Glutamatergic neuron (in vitro differentiated cells): ENCODE measurements around the gene RPL36AL. TPM values are rescaled to one million over a fixed set of nuclear protein-coding genes. Genes with fewer than 3 reads are reported as not detected.

Experiments used
- DNase-seq: peaks from one replicate; pipeline ENCODE4 v3.0.0; 2022
- H3K27ac Mint-ChIP-seq: one replicate; pipeline ENCODE4 v1.8.0; 2020; ENCODE audit warnings: mild to moderate bottlenecking, mixed read lengths, inconsistent platforms; ENCODE audit not compliant: unreplicated experiment
- H3K27me3 Mint-ChIP-seq: one replicate; pipeline ENCODE4 v1.8.0; 2020; ENCODE audit warnings: mild to moderate bottlenecking, moderate library complexity, mixed read lengths, inconsistent platforms; ENCODE audit not compliant: unreplicated experiment
- H3K36me3 Mint-ChIP-seq: one replicate; pipeline ENCODE4 v1.8.0; 2020; ENCODE audit warnings: mild to moderate bottlenecking, mixed read lengths, inconsistent platforms; ENCODE audit not compliant: unreplicated experiment
- H3K4me1 Mint-ChIP-seq: one replicate; pipeline ENCODE4 v1.8.0; 2020; ENCODE audit warnings: mild to moderate bottlenecking, low read depth, mixed read lengths, inconsistent platforms; ENCODE audit not compliant: unreplicated experiment
- H3K4me3 Mint-ChIP-seq: one replicate; pipeline ENCODE4 v1.8.0; 2020; ENCODE audit warnings: mild to moderate bottlenecking, mixed read lengths, inconsistent platforms; ENCODE audit not compliant: unreplicated experiment
- H3K9me3 Mint-ChIP-seq: one replicate; pipeline ENCODE4 v1.8.0; 2020; ENCODE audit warnings: mild to moderate bottlenecking, moderate library complexity, mixed read lengths, inconsistent platforms; ENCODE audit not compliant: unreplicated experiment
- total RNA-seq: library from RNA; stranded (reverse); fragmentation: NEBNext Ultra II Directional; extraction: Animal tissue kit (Norgen Biotek cat#: 25700); gene quantifications from one replicate; pipeline ENCODE4 v1.2.1, GENCODE V29; 2021; ENCODE audit not compliant: unreplicated experiment
- TF ChIP-seq, protein P1 (sequence below): fragments of 200-600 bp; sonication (generic); IDR thresholded peaks from one replicate; pipeline ENCODE4 v1.5.0; 2021; ENCODE audit not compliant: partially characterized antibody, unreplicated experiment

RPL36AL gene
- total RNA-seq, 1 donor from 2014 or later, result 94.2 TPM

DNA sequence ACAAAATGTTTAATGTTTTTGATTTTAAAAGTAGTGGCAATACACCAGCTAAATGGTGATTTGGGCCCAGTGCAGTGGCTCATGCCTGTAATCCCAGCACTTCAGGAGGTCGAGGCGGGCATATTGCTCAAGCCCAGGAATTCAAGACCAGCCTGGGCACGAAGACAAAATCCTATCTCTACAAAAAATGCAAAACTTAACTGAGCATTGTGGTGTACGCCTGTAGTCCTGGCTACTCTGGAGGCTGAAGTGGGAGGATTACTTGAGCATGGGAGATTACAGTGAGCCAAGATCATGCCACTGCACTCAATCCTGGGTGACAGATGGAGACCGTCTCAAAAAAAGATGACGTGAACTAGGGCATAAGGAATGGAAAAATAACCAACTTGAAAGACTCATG lies 4.7 kb downstream of the RPL36AL start:
- H3K9me3 Mint-ChIP-seq, result peaks cover 3% of the 10 kb centered on the region
- no peaks in the 10 kb centered on the region for H3K4me1 Mint-ChIP-seq
- TF ChIP-seq, protein P1, sequence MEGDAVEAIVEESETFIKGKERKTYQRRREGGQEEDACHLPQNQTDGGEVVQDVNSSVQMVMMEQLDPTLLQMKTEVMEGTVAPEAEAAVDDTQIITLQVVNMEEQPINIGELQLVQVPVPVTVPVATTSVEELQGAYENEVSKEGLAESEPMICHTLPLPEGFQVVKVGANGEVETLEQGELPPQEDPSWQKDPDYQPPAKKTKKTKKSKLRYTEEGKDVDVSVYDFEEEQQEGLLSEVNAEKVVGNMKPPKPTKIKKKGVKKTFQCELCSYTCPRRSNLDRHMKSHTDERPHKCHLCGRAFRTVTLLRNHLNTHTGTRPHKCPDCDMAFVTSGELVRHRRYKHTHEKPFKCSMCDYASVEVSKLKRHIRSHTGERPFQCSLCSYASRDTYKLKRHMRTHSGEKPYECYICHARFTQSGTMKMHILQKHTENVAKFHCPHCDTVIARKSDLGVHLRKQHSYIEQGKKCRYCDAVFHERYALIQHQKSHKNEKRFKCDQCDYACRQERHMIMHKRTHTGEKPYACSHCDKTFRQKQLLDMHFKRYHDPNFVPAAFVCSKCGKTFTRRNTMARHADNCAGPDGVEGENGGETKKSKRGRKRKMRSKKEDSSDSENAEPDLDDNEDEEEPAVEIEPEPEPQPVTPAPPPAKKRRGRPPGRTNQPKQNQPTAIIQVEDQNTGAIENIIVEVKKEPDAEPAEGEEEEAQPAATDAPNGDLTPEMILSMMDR, result no peak
- no peak overlapping the region for H3K27ac Mint-ChIP-seq
- H3K27me3 Mint-ChIP-seq, result no peaks in the 10 kb centered on the region
- H3K36me3 Mint-ChIP-seq, result no peaks in the 10 kb centered on the region
- DNase-seq, result no peak
- H3K4me3 Mint-ChIP-seq, result no peak overlapping the region

DNA sequence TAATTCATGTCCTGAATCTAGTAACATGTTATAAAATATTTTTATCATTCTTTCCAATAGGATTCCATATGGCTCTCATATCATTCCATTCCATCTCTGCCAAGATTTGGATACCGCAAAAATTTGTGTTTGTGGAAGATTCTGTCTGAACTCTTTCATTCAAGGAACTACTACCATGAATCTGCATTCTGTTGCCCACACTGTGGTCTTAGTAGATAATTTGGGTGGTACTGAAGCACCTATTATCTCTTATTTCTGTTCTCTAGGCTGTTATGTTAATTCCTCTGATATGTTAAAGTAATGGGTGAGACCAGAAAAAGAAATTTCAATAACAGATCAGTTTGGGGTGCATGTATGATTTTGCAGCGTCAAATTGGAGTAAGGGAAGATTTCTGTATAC lies 6.2 kb downstream of the RPL36AL start:
- H3K9me3 Mint-ChIP-seq, result no peaks in the 10 kb centered on the region
- H3K27ac Mint-ChIP-seq, result no peak overlapping the region
- H3K4me1 Mint-ChIP-seq, result no peaks in the 10 kb centered on the region
- H3K27me3 Mint-ChIP-seq, result no peaks in the 10 kb centered on the region
- DNase-seq, result no peak
- no peak overlapping the region for H3K4me3 Mint-ChIP-seq
- TF ChIP-seq, protein P1, result no peak
- no peaks in the 10 kb centered on the region for H3K36me3 Mint-ChIP-seq

DNA sequence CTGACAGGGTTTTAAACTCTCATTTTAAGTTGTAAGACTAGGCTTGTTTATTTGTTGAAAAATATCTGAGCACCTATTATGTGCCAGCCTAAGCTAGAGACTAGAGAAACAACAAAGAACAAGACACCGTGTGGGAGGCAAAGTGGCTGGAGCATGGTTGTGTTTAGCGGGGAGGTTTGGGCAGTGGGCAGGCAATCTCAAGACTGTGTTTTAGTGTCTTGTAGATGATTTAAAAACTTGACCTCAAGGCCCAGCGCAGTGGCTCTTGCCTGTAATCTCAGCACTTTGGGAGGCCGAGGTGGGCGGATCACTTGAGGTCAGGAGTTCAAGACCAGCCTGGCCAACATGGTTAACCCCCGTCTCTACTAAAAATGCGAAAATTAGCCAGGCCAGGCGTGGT lies 7.8 kb downstream of the RPL36AL start:
- H3K27ac Mint-ChIP-seq, result no peak overlapping the region
- DNase-seq, result no peak
- H3K27me3 Mint-ChIP-seq, result no peaks in the 10 kb centered on the region
- TF ChIP-seq, protein P1, result no peak
- H3K4me1 Mint-ChIP-seq, result no peaks in the 10 kb centered on the region
- H3K4me3 Mint-ChIP-seq, result no peak overlapping the region
- no peaks in the 10 kb centered on the region for H3K9me3 Mint-ChIP-seq
- no peaks in the 10 kb centered on the region for H3K36me3 Mint-ChIP-seq

DNA sequence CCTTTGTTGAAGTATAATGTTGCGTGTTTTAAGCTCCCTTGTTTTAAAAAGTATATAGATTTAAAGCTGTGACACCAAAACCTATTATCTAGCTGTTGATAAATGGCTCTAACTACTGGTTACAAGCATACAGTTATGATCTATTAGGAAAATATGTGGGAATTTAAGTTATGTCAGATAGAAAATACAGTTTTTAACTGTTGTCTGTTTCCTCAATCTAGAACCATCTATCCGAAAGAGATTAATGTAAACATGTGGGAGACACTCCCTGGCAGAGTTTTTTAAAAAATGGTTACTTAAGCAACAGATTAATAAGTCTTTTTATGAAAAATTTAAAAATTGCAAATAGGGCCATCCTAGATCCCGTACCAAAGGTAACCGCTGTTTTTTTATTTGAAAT lies 8.2 kb downstream of the RPL36AL start:
- Mint-ChIP-seq H3K27ac (no peak overlapping the region), H3K27me3 (no peaks in the 10 kb centered on the region), H3K4me1 (no peaks in the 10 kb centered on the region), H3K36me3 (no peaks in the 10 kb centered on the region), H3K4me3 (no peak overlapping the region), H3K9me3 (no peaks in the 10 kb centered on the region)
- no peak for DNase-seq
- TF ChIP-seq, protein P1, result no peak

DNA sequence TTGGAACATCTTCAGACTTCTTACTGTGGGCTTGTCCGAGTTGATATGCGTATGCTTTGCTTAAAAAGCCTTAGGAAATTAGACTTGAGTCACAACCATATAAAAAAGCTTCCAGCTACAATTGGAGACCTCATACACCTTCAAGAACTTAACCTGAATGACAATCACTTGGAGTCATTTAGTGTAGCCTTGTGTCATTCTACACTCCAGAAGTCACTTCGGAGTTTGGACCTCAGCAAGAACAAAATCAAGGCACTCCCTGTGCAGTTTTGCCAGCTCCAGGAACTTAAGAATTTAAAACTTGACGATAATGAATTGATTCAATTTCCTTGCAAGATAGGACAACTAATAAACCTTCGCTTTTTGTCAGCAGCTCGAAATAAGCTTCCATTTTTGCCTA lies 12.8 kb downstream of the RPL36AL start:
- no peak for DNase-seq
- H3K4me1 Mint-ChIP-seq, result no peaks in the 10 kb centered on the region
- H3K27me3 Mint-ChIP-seq, result no peaks in the 10 kb centered on the region
- H3K9me3 Mint-ChIP-seq, result no peaks in the 10 kb centered on the region
- H3K27ac Mint-ChIP-seq, result no peak overlapping the region
- H3K36me3 Mint-ChIP-seq, result no peaks in the 10 kb centered on the region
- H3K4me3 Mint-ChIP-seq, result no peak overlapping the region
- TF ChIP-seq, protein P1, result no peak
